HUES64 (cell line): Measurements from ENCODE around the gene ETDB.

Experiments
- H3K27ac ChIP-seq: 2 replicates; pipeline ENCODE4 v1.7.0; 2013; ENCODE audit warnings: low read depth, low read length, inconsistent platforms
- H3K27me3 ChIP-seq: 2 replicates; pipeline ENCODE4 v1.6.1; 2013; ENCODE audit warnings: mild to moderate bottlenecking, low read length; ENCODE audit not compliant: insufficient read depth
- H3K36me3 ChIP-seq: 2 replicates; pipeline ENCODE4 v1.6.1; 2013; ENCODE audit warnings: mild to moderate bottlenecking, low read length; ENCODE audit not compliant: insufficient read depth
- H3K4me1 ChIP-seq: 2 replicates; pipeline ENCODE4 v1.6.1; 2013; ENCODE audit warnings: mild to moderate bottlenecking, low read length, moderate library complexity; ENCODE audit not compliant: insufficient read depth
- H3K4me3 ChIP-seq: 2 replicates; pipeline ENCODE4 v1.5.1; 2013; ENCODE audit warnings: mild to moderate bottlenecking, low read length, moderate library complexity
- H3K9ac ChIP-seq: 2 replicates; pipeline ENCODE4 v1.6.1; 2013; ENCODE audit warnings: mild to moderate bottlenecking, low read depth, low read length
- H3K9me3 ChIP-seq: 2 replicates; pipeline ENCODE4 v1.6.1; 2013; ENCODE audit warnings: low read depth, low read length; ENCODE audit not compliant: insufficient read depth
- WGBS: fragments of 150-250, 120-280 bp; methylation state at CpG from one replicate; pipeline ENCODE4 v1.1.7; 2013; ENCODE audit warnings: missing lambda C conversion rate; 5-methylcytosine and 5-hydroxymethylcytosine counted together

The ETDB gene

DNA sequence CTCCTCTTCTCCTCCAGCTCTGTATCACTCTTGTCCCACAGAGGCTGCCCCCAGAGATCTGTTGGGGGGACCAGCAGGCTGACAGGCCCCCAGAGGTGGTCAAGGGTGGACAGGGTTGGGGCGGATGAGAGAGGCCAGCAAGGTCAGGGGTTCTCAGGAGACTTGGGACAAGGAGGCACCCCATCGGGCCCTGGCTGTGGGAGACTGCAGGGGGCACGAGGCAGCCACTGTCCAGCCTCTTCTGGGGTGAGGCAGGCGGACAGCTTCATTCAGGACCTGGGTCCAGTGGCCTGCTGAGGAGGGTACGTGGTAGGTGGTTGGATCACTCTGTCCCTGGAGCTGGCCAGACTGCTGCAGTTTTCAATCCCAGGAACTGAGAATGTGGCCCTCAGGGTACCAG lies 24.6 kb downstream of the ETDB start:
- no peak overlapping the region for H3K4me3 ChIP-seq
- H3K27ac ChIP-seq = no peak overlapping the region
- WGBS = 86% methylated on average over 5 of the region's 5 CpGs
- H3K9ac ChIP-seq = no peak overlapping the region
- H3K27me3 ChIP-seq = peaks cover 3% of the 10 kb centered on the region; the same call in 1 of the 2 replicates
- H3K36me3 ChIP-seq = no peaks in the 10 kb centered on the region
- H3K4me1 ChIP-seq = no peaks in the 10 kb centered on the region
- H3K9me3 ChIP-seq = no peaks in the 10 kb centered on the region

DNA sequence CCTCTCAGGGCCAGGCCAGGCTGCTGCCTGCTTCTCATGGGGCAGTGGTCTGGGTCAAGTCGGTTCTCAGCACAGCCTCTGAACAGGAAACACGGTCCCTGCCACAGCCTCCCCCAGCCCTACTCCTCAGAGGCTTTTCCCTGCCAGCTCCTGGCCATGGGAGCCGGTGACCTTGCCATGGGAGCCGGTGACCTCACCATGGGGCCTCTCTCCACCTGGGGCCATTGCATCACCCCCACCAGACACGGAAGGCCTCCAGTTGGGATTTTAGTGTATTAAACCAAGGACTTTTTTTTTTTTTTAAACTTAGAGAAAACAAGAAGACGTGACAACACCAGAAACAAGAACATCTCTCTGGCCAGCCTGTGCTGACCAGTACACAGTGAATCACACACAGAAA lies 25.6 kb downstream of the ETDB start:
- H3K4me3 ChIP-seq = no peak overlapping the region
- no peaks in the 10 kb centered on the region for H3K36me3 ChIP-seq
- 82% methylated on average over 5 of the region's 6 CpGs for WGBS
- peaks cover 2% of the 10 kb centered on the region; the same call in 1 of the 2 replicates for H3K27me3 ChIP-seq
- no peak overlapping the region for H3K27ac ChIP-seq
- no peak overlapping the region for H3K9ac ChIP-seq
- no peaks in the 10 kb centered on the region for H3K4me1 ChIP-seq
- H3K9me3 ChIP-seq = no peaks in the 10 kb centered on the region

DNA sequence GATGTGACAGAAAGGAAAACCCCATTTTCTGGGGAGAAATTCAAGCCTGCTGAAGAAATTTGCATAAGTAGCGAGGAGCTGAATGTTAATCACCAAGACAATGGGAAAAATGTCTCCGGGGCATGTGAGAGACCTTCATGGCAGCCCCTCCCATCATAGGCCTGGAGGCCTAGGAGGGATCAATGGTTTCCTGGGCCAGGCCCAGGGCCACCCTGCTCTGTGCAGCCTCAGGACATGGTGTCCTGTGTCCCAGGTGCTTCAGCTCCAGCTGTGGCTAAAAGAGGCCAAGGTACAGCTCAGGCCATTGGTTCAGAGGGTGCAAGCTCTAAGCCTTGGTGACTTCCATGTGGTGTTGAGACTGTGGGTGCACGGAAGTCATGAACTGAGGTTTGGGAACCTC lies 31.2 kb downstream of the ETDB start:
- Histone ChIP-seq H3K27ac (no peak overlapping the region), H3K9me3 (no peaks in the 10 kb centered on the region), H3K4me1 (no peaks in the 10 kb centered on the region), H3K4me3 (no peak overlapping the region), H3K9ac (no peak overlapping the region), H3K27me3 (no peaks in the 10 kb centered on the region), H3K36me3 (no peaks in the 10 kb centered on the region)
- 91% methylated on average over 3 of the region's 3 CpGs for WGBS

DNA sequence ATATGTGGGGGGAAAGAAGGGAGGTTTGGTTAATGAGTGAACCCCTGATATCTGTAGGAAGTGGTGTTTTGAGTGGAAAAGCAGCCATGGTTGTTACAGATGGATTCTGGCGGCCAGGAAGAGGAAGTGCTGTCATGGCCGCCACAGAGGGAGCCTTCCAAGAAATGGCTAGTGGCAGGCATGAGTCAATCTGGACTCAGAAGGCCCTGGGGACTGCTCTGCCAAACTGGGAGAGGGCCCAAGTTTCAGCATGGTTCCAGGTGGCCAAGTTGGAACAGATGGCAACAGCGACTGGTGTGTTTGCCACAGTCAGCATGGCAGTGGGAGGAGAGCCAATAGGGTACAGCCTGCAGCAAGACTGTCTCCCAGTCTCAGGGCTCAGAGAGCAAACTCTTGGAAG lies 32.5 kb downstream of the ETDB start:
- H3K4me3 ChIP-seq = no peak overlapping the region
- no peak overlapping the region for H3K27ac ChIP-seq
- no peaks in the 10 kb centered on the region for H3K4me1 ChIP-seq
- H3K9me3 ChIP-seq = no peaks in the 10 kb centered on the region
- H3K27me3 ChIP-seq = no peaks in the 10 kb centered on the region
- no peak overlapping the region for H3K9ac ChIP-seq
- WGBS = 96% methylated on average over 3 of the region's 3 CpGs
- no peaks in the 10 kb centered on the region for H3K36me3 ChIP-seq

DNA sequence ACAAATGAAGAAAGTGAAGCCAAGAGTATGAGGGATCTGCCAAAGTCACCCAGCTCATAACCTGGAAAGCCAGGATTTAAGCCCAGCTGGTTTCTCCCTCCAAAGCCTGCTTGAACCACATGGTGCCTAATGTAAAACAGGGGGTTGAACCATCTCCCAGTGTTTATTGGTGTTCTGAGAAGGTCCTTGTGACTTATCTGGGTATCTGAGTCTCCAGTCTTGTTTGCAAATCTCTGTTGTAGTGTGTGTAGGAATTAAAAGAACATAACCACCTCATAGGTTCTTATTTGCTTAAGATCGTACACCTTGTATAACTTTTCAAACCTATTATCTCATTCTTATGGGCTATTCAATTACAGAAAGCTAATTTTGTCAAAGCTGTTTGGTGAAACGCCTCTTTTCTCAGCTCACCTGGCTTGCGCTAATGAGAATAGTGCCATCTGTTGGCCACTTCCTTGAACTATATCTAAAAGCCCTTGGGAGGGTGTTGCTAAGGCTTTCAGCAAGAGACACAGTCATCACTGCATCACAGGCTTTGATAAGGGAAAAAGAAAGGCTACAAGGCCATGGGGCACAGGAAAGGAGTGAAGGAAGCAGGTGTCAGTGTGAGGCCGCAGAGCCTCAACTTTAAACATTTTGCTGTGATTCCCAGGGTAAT lies 34.0 kb downstream of the ETDB start:
- Histone ChIP-seq H3K4me1 (no peaks in the 10 kb centered on the region), H3K9me3 (no peaks in the 10 kb centered on the region), H3K4me3 (no peak overlapping the region), H3K36me3 (no peaks in the 10 kb centered on the region), H3K27ac (no peak overlapping the region), H3K9ac (no peak overlapping the region), H3K27me3 (no peaks in the 10 kb centered on the region)
- 15% methylated on average over 4 of the region's 4 CpGs for WGBS

DNA sequence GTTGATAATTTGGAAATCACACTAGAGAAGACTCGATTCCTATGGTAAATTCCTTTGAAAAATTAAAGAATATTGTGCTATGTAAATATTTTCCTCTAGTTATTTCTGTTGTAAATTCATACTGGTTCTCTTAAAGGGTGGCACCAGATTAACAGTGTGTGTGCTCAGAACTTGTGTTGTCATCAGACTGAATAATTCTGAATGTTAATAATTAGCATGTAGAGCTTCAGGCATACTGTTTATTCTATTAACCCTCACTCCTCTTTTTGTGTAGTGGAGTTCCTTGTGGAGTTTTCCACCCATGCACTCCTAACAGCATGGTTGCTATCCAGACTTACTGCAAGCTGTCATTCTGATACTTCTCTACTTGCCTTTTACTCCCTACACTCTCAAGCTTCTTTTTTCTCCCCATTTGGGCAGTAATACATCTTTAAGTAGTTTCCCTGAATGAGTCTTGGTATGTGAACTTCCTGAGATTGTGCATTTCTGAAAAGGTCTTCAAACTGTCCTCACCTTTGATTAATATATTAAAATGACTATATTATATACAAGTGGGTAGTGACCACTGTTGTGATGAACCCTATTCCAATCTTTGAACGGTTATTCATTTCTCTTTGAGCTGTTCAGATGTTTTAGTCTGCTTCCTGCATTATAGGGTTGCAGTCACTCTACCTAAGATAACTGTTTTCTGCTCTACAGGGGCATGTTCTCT lies 38.5 kb downstream of the ETDB start:
- Histone ChIP-seq H3K4me1 (no peaks in the 10 kb centered on the region), H3K9ac (no peak overlapping the region), H3K27ac (no peak overlapping the region), H3K36me3 (no peaks in the 10 kb centered on the region), H3K4me3 (no peak overlapping the region), H3K9me3 (no peaks in the 10 kb centered on the region), H3K27me3 (no peaks in the 10 kb centered on the region)
- WGBS = 100% methylated on average over 2 of the region's 2 CpGs
